ENCODE measurements around the gene METTL18. TPM values are rescaled to one million over a fixed set of nuclear protein-coding genes. Genes with fewer than 3 reads are reported as not detected.
"Not testable (repeated sequence)": the region's sequence is repeated elsewhere in the genome, so short reads cannot be mapped to it uniquely, and the experiment has no call there.

The METTL18 gene
- total RNA-seq, result 8.2 and 8.6 TPM in 2 replicates

- peak; percentile 89 for DNase-seq (ENCODE audit: low read depth, low spot score)
These were observed at the start of gene METTL18 for GRCh38 chr1:169794530-169795416. Gene METTL18 (minus strand): TSS chr1:169794907. CDS start chr1:169793695, 1,212 bp downstream.

GRCh38 chr1:169838942-169839341 is 44.2 kb upstream of the METTL18 start:
- DNase-seq (ENCODE audit: low read depth, low spot score), result no peak

GRCh38 chr1:169836198-169836597 is 41.5 kb upstream of the METTL18 start:
- no peak for DNase-seq (ENCODE audit: low read depth, low spot score)

GRCh38 chr1:169835647-169836046 is 40.9 kb upstream of the METTL18 start:
- no peak for DNase-seq (ENCODE audit: low read depth, low spot score)

GRCh38 chr1:169834869-169835268 is 40.2 kb upstream of the METTL18 start:
- no peak for DNase-seq (ENCODE audit: low read depth, low spot score)

GRCh38 chr1:169833179-169833901 is 38.6 kb upstream of the METTL18 start:
- no peak for DNase-seq (ENCODE audit: low read depth, low spot score)

- DNase-seq (ENCODE audit: low read depth, low spot score), result no peak
These were observed 35.0 kb upstream of the METTL18 start for GRCh38 chr1:169829671-169830070.

GRCh38 chr1:169824153-169824552 is 29.4 kb upstream of the METTL18 start:
- no peak for DNase-seq (ENCODE audit: low read depth, low spot score)

- DNase-seq (ENCODE audit: low read depth, low spot score), result no peak
These were observed 26.8 kb upstream of the METTL18 start for GRCh38 chr1:169821500-169821899.

- DNase-seq (ENCODE audit: low read depth, low spot score), result no peak
These were observed 21.9 kb upstream of the METTL18 start for GRCh38 chr1:169816617-169817016.

- no peak for DNase-seq (ENCODE audit: low read depth, low spot score)
These were observed 19.6 kb upstream of the METTL18 start for GRCh38 chr1:169814265-169814664.

GRCh38 chr1:169812131-169812530 is 17.4 kb upstream of the METTL18 start:
- DNase-seq (ENCODE audit: low read depth, low spot score), result no peak

GRCh38 chr1:169811418-169812035 is 16.8 kb upstream of the METTL18 start:
- DNase-seq (ENCODE audit: low read depth, low spot score), result not testable (repeated sequence)

GRCh38 chr1:169809370-169810095 is 14.8 kb upstream of the METTL18 start:
- DNase-seq (ENCODE audit: low read depth, low spot score), result no peak

GRCh38 chr1:169804941-169805340 is 10.2 kb upstream of the METTL18 start:
- no peak for DNase-seq (ENCODE audit: low read depth, low spot score)

GRCh38 chr1:169802888-169803287 is 8.2 kb upstream of the METTL18 start:
- no peak for DNase-seq (ENCODE audit: low read depth, low spot score)

- no peak for DNase-seq (ENCODE audit: low read depth, low spot score)
These were observed 2.6 kb upstream of the METTL18 start for GRCh38 chr1:169797281-169797680.

GRCh38 chr1:169796274-169796810 is 1.6 kb upstream of the METTL18 start:
- DNase-seq (ENCODE audit: low read depth, low spot score), result no peak

GRCh38 chr1:169795687-169796086 is 980 bp upstream of the METTL18 start:
- DNase-seq (ENCODE audit: low read depth, low spot score), result no peak

GRCh38 chr1:169793730-169794129 is 977 bp downstream of the METTL18 start:
- DNase-seq (ENCODE audit: low read depth, low spot score), result no peak

GRCh38 chr1:169788402-169788801 is 6.3 kb downstream of the METTL18 start:
- DNase-seq (ENCODE audit: low read depth, low spot score), result no peak
